Melanocyte of skin (primary cell): Measurements from ENCODE around the gene OR2M4. TPM values are rescaled to one million over a fixed set of nuclear protein-coding genes. Genes with fewer than 3 reads are reported as not detected.

ENCODE experiments used
- total RNA-seq, 2 donors: library from RNA; depleted of rRNA; stranded (reverse); fragments of >200 nt; gene quantifications; 2 replicates each; pipeline ENCODE4 v1.2.3, GENCODE V29; 2012

The OR2M4 gene
- not detected for total RNA-seq

GRCh38 chr1:248231117-248231516 lies at the start of gene OR2M4:
Gene OR2M4 (plus strand): TSS chr1:248231417. CDS start chr1:248238929, 7,512 bp downstream.

GRCh38 chr1:248196965-248197364 lies 34.3 kb upstream of the OR2M4 start, which contains the start of gene OR2M3:
Gene OR2M3 (plus strand): TSS chr1:248197265. CDS start chr1:248203068, 5,803 bp downstream.

GRCh38 chr1:248277876-248278275 lies 46.7 kb downstream of the OR2M4 start, which contains the start of gene OR2T33:
Gene OR2T33 (minus strand): TSS chr1:248277976. CDS start chr1:248273814, 4,162 bp downstream.

Other genes starting within 250 kb of the OR2M4 start
- gene OR2L5, start 217.8 kb upstream of the OR2M4 start, total RNA-seq, result not detected
- under 1 TPM in 1 of 2 donors, not detected in 1; under 0.01 TPM for gene OR2L2, start 201.3 kb upstream of the OR2M4 start, total RNA-seq
- not detected for gene OR2L3, start 184.6 kb upstream of the OR2M4 start, total RNA-seq
- not detected for gene OR2L13, start 136.2 kb upstream of the OR2M4 start, total RNA-seq
- gene OR2M5, start 86.3 kb upstream of the OR2M4 start, total RNA-seq, result not detected
- not detected for gene OR2M2, start 56.6 kb upstream of the OR2M4 start, total RNA-seq
- not detected for gene OR2M3, start 34.2 kb upstream of the OR2M4 start, total RNA-seq
- gene OR2T33, start 46.6 kb downstream of the OR2M4 start, total RNA-seq, result not detected
- not detected for gene OR2T12, start 72.0 kb downstream of the OR2M4 start, total RNA-seq
- not detected for gene OR2M7, start 93.2 kb downstream of the OR2M4 start, total RNA-seq
- gene OR14C36, start 117.4 kb downstream of the OR2M4 start, total RNA-seq, result under 1 TPM in 1 of 2 donors, not detected in 1; 0.34 TPM
- not detected for gene OR2T4, start 130.2 kb downstream of the OR2M4 start, total RNA-seq
- not detected for gene OR2T6, start 144.3 kb downstream of the OR2M4 start, total RNA-seq
- not detected for gene OR2T1, start 171.6 kb downstream of the OR2M4 start, total RNA-seq
- gene OR2T2, start 214.2 kb downstream of the OR2M4 start, total RNA-seq, result not detected
- not detected for gene OR2T3, start 241.9 kb downstream of the OR2M4 start, total RNA-seq